ENCODE measurements around the gene TMED8.

DNA sequence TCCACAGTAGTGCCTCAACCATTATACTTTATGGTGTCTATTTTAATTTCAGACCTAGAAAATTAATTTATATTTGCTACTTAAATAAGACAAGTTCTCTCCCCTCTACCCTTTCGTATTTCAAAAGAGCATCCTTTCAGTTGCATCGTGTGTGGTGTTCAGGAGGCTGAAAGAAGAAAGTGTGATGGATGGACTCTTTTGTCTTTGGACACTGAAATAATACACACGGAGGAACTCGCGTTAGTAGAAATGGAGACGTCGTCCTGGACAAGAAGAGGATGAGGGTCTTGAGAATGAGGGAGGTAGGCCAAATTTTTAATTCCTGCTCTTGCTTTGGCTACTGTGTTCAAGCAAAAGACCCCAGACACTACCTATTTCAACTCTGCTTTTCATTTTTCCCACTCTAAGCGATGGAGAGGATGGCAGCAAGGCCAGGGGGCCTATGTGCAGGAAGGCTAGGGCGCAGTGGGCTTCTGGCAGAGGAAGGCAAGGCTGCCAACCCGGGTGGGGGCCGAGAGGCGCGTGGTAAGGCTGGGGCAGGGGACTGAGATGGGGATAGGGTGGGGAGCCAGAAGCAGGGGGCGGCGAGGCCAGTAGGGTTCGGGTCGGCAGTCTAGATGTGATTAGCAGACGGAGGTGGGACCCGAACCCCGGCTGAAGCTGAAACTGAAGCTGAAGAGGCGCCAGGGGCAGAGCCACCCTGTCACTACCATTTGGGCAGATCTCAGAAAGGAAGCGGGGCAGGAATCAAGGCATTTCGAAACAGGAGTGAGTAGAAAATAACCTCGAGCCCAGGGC is 722 bp downstream of the TMED8 start:
- TF ChIP-seq POLR2A (IDR thresholded peaks at IDR 0.05) (no peak), CTCF (IDR thresholded peaks at IDR 0.05) (no peak)

Data from sigmoid colon (tissue), 3 donors.